HepG2 (cell line): ENCODE results near the gene DGCR2. TPM values are rescaled to one million over a fixed set of nuclear protein-coding genes. Genes with fewer than 3 reads are reported as not detected.
A peak's percentile ranks its signal among the peaks of the same experiment; 100 is the strongest.

Source experiments
- ARNTL ChIP-seq: sonication (generic); formaldehyde crosslinking; IDR thresholded peaks from 2 replicates; pipeline ENCODE4 v1.4.0; 2020; ENCODE audit warnings: mild to moderate bottlenecking, missing genetic modification reagents
- BHLHE40 ChIP-seq: IDR thresholded peaks from 2 replicates; pipeline ENCODE4 v1.6.1; 2011; ENCODE audit warnings: low read length, improper control_type of control experiment
- BORCS8-MEF2B ChIP-seq: sonication (generic); formaldehyde crosslinking; IDR thresholded peaks from 2 replicates; pipeline ENCODE4 v1.8.0; 2022; ENCODE audit warnings: mild to moderate bottlenecking, missing genetic modification reagents
- CBX2 ChIP-seq, 2 experiments: fragments of 200-600 bp in 1 of 2; sonication (generic); formaldehyde crosslinking in 1 of 2; IDR thresholded peaks; 2 replicates each; pipeline versions ENCODE4 v1.7.0 to v1.8.1; 2018 to 2022; ENCODE audit warnings: low read depth in 2 of 2, low read length in 1 of 2, mild to moderate bottlenecking in 1 of 2, missing genetic modification reagents in 1 of 2
- DPF2 ChIP-seq: sonication (generic); formaldehyde crosslinking; IDR thresholded peaks from 2 replicates; pipeline ENCODE4 v1.4.0; 2020; ENCODE audit warnings: mild to moderate bottlenecking, low read depth, missing genetic modification reagents, borderline replicate concordance
- EP300 ChIP-seq, 3 experiments: sonication (generic) in 1 of 3; formaldehyde crosslinking in 1 of 3; IDR thresholded peaks; 2 replicates each; pipeline versions ENCODE4 v1.5.1 to v1.6.1; 2011 to 2020; ENCODE audit warnings: low read depth in 2 of 3, low read length in 2 of 3, borderline replicate concordance in 1 of 3, improper control_type of control experiment in 1 of 3, mild to moderate bottlenecking in 1 of 3, missing genetic modification reagents in 1 of 3, moderate library complexity in 1 of 3
- GTF3A ChIP-seq: sonication (generic); formaldehyde crosslinking; conservative IDR thresholded peaks from 2 replicates; pipeline ENCODE4 v1.4.0; 2020; ENCODE audit warnings: mild to moderate bottlenecking, missing genetic modification reagents
- KDM5A ChIP-seq: fragments of 200-600 bp; sonication (generic); IDR thresholded peaks from 2 replicates; pipeline ENCODE4 v1.7.0; 2018; ENCODE audit warnings: antibody characterized with exemption, mild to moderate bottlenecking, low read length, borderline replicate concordance
- MED13 ChIP-seq: sonication (generic); formaldehyde crosslinking; IDR thresholded peaks from 2 replicates; pipeline ENCODE4 v1.5.0; 2020; ENCODE audit warnings: missing genetic modification reagents
- STAG1 ChIP-seq: sonication (generic); formaldehyde crosslinking; IDR thresholded peaks from 2 replicates; pipeline ENCODE4 v1.4.0; 2020; ENCODE audit warnings: missing genetic modification reagents
- ZFY ChIP-seq: sonication (generic); formaldehyde crosslinking; IDR thresholded peaks from 2 replicates; pipeline ENCODE4 v1.4.0; 2020; ENCODE audit warnings: missing genetic modification reagents
- ZNF121 ChIP-seq: sonication (generic); formaldehyde crosslinking; IDR thresholded peaks from 2 replicates; pipeline ENCODE4 v1.5.0; 2020; ENCODE audit warnings: mild to moderate bottlenecking, missing genetic modification reagents
- ZNF225 ChIP-seq: sonication (generic); formaldehyde crosslinking; IDR thresholded peaks from 2 replicates; pipeline ENCODE4 v1.4.0; 2020; ENCODE audit warnings: mild to moderate bottlenecking, missing genetic modification reagents
- ZNF235 ChIP-seq: sonication (generic); formaldehyde crosslinking; IDR thresholded peaks from 2 replicates; pipeline ENCODE4 v1.8.1; 2023; ENCODE audit warnings: mild to moderate bottlenecking, missing genetic modification reagents, borderline replicate concordance
- ZNF296 ChIP-seq: sonication (generic); formaldehyde crosslinking; conservative IDR thresholded peaks from 2 replicates; pipeline ENCODE4 v1.5.0; 2020; ENCODE audit warnings: mild to moderate bottlenecking, missing genetic modification reagents
- ZNF451 ChIP-seq: sonication (generic); formaldehyde crosslinking; IDR thresholded peaks from 2 replicates; pipeline ENCODE4 v1.5.0; 2020; ENCODE audit warnings: mild to moderate bottlenecking, missing genetic modification reagents
- ZNF629 ChIP-seq: sonication (generic); formaldehyde crosslinking; conservative IDR thresholded peaks from 2 replicates; pipeline ENCODE4 v1.5.0; 2020; ENCODE audit warnings: missing genetic modification reagents
- ZSCAN9 ChIP-seq: IDR thresholded peaks from 2 replicates; pipeline ENCODE4 v1.6.1; 2016; ENCODE audit warnings: borderline replicate concordance
- polyA plus RNA-seq, 8 experiments: library from polyadenylated mRNA; depleted of rRNA in 3 of 8; stranded (reverse) in 7 of 8; unstranded in 1 of 8; fragments of >200 nt; fragmentation: Illumina TruSeq in 4 of 8; extraction: Trizol in 4 of 8; gene quantifications; 2 replicates each; pipeline versions ENCODE4 v1.2.1 to v1.2.3, GENCODE V29; 2011 to 2016; ENCODE audit warnings: low read depth in 4 of 8, missing spikeins in 1 of 8, mixed read lengths in 1 of 8; ENCODE audit not compliant: insufficient read depth in 1 of 8
- total RNA-seq, 5 experiments: library from RNA; depleted of rRNA; stranded (reverse); fragments of >200 nt; fragmentation: Illumina TruSeq; extraction: Trizol; gene quantifications; 2 replicates each; pipeline ENCODE4 v1.2.3, GENCODE V29; 2016; ENCODE audit warnings: low read depth in 1 of 5
- TF ChIP-seq, protein P1 (sequence below): sonication (generic); formaldehyde crosslinking; IDR thresholded peaks from 2 replicates; pipeline ENCODE4 v1.5.0; 2020; ENCODE audit warnings: mild to moderate bottlenecking, missing genetic modification reagents, borderline replicate concordance
- TF ChIP-seq, protein P2 (sequence below): sonication (generic); formaldehyde crosslinking; conservative IDR thresholded peaks from 2 replicates; pipeline ENCODE4 v1.8.1; 2023; ENCODE audit warnings: missing genetic modification reagents
- TF ChIP-seq, protein P3 (sequence below): sonication (generic); formaldehyde crosslinking; IDR thresholded peaks from 2 replicates; pipeline ENCODE4 v1.4.0; 2020; ENCODE audit warnings: mild to moderate bottlenecking, missing genetic modification reagents
- TF ChIP-seq, protein P4 (sequence below): IDR thresholded peaks from 2 replicates; pipeline ENCODE4 v1.6.1; 2012; ENCODE audit warnings: low read depth, low read length, improper control_type of control experiment

Gene DGCR2
- total and polyA plus RNA-seq, 2 of the 13 experiments (the other 11 are each of a cell fraction or from before 2014, with no cell fraction given): 23.1 to 35.3 TPM

DNA sequence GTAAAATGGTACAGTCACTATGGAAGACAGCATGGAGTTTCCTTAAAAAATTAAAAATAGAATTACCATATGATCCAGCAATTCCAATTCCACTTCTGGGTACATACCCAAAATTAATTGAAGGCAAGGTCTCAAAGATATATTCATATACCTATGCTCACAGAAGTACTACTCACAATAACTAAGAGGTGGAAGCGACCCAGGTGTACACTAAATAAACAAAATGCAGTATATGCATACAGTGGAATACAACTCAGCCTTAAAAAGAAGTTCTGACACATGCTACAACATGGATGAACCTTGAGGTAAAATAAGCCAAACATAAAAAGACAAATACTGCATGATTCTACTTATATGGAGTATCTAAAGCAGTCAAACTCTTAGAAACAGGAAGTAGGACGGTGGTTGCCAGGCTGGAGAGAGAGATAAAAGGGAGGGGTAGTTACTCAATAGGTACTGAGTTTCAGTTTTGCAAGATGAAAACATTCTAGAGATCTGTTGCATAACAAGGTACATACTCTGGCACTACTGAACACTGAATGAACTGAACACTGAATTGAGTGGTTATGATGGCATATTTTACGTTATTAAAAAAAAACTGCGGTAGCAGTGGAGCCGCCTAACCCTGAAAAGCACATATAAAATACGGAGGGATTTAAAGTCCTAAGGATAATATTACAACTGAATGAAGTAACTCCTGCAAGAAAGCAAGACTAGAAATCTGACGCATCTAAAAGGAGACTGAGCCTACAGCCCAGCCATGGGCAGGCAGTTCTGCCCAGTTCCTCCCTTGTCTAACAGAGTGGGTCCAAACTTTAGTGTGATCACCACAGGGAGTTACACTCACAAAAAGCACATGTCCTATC lies 12.8 kb downstream of the DGCR2 start (continued):
- TF ChIP-seq KDM5A: no peak
- TF ChIP-seq, protein P1, sequence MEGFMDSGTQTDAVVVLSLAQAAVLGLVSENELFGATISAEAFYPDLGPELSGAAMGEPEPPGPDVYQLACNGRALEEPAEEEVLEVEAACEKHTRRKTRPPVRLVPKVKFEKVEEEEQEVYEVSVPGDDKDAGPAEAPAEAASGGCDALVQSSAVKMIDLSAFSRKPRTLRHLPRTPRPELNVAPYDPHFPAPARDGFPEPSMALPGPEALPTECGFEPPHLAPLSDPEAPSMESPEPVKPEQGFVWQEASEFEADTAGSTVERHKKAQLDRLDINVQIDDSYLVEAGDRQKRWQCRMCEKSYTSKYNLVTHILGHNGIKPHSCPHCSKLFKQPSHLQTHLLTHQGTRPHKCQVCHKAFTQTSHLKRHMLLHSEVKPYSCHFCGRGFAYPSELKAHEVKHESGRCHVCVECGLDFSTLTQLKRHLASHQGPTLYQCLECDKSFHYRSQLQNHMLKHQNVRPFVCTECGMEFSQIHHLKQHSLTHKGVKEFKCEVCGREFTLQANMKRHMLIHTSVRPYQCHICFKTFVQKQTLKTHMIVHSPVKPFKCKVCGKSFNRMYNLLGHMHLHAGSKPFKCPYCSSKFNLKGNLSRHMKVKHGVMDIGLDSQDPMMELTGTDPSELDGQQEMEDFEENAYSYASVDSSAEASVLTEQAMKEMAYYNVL (CRISPR knock-in tag): no peak
- peak in 1 of 2 experiments; percentile 58; a peak in 1 of 4 replicates for TF ChIP-seq EP300 (IDR thresholded peaks at IDR 0.05; ENCODE audit: low read depth in 2 of 2, low read length in 2 of 2)
- TF ChIP-seq EP300 (CRISPR knock-in tag; IDR thresholded peaks at IDR 0.05; ENCODE audit: borderline replicate concordance): no peak
- no peak for TF ChIP-seq DPF2 (CRISPR knock-in tag)
- TF ChIP-seq GTF3A (CRISPR knock-in tag): no peak
- TF ChIP-seq BORCS8-MEF2B (CRISPR knock-in tag): no peak
- 0 out of 2 replicates have a peak, but pooled peaks have one; percentile 16 for TF ChIP-seq ZSCAN9
- no peak for TF ChIP-seq ZNF629
- no peak for TF ChIP-seq ARNTL (CRISPR knock-in tag)
- no peak for TF ChIP-seq MED13 (CRISPR knock-in tag)
- no peak for TF ChIP-seq ZNF121 (CRISPR knock-in tag)
- TF ChIP-seq, protein P2, sequence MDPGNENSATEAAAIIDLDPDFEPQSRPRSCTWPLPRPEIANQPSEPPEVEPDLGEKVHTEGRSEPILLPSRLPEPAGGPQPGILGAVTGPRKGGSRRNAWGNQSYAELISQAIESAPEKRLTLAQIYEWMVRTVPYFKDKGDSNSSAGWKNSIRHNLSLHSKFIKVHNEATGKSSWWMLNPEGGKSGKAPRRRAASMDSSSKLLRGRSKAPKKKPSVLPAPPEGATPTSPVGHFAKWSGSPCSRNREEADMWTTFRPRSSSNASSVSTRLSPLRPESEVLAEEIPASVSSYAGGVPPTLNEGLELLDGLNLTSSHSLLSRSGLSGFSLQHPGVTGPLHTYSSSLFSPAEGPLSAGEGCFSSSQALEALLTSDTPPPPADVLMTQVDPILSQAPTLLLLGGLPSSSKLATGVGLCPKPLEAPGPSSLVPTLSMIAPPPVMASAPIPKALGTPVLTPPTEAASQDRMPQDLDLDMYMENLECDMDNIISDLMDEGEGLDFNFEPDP (CRISPR knock-in tag): no peak
- TF ChIP-seq, protein P3, sequence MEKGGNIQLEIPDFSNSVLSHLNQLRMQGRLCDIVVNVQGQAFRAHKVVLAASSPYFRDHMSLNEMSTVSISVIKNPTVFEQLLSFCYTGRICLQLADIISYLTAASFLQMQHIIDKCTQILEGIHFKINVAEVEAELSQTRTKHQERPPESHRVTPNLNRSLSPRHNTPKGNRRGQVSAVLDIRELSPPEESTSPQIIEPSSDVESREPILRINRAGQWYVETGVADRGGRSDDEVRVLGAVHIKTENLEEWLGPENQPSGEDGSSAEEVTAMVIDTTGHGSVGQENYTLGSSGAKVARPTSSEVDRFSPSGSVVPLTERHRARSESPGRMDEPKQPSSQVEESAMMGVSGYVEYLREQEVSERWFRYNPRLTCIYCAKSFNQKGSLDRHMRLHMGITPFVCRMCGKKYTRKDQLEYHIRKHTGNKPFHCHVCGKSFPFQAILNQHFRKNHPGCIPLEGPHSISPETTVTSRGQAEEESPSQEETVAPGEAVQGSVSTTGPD (CRISPR knock-in tag): no peak
- no peak for TF ChIP-seq STAG1
- no peak for TF ChIP-seq BHLHE40
- TF ChIP-seq ZNF296 (CRISPR knock-in tag): no peak
- TF ChIP-seq ZFY (CRISPR knock-in tag): no peak
- TF ChIP-seq CBX2 (IDR thresholded peaks at IDR 0.05; ENCODE audit: low read depth, low read length): no peak
- no peak for TF ChIP-seq CBX2 (CRISPR knock-in tag; IDR thresholded peaks at IDR 0.05; ENCODE audit: low read depth)
- no peak for TF ChIP-seq ZNF451 (CRISPR knock-in tag)
- TF ChIP-seq, protein P4, sequence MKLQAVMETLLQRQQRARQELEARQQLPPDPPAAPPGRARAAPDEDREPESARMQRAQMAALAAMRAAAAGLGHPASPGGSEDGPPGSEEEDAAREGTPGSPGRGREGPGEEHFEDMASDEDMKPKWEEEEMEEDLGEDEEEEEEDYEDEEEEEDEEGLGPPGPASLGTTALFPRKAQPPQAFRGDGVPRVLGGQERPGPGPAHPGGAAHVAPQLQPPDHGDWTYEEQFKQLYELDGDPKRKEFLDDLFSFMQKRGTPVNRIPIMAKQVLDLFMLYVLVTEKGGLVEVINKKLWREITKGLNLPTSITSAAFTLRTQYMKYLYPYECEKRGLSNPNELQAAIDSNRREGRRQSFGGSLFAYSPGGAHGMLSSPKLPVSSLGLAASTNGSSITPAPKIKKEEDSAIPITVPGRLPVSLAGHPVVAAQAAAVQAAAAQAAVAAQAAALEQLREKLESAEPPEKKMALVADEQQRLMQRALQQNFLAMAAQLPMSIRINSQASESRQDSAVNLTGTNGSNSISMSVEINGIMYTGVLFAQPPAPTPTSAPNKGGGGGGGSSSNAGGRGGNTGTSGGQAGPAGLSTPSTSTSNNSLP: no peak
- no peak for TF ChIP-seq ZNF235 (CRISPR knock-in tag)
- no peak for TF ChIP-seq ZNF225 (CRISPR knock-in tag)
